WTC11 (cell line): ENCODE data around the gene SDHAF2. TPM values are rescaled to one million over a fixed set of nuclear protein-coding genes. Genes with fewer than 3 reads are reported as not detected.

Experiments
- ATAC-seq: fragments of 200-7000 bp; cut with Tn5 transposase; 2 replicates; pipeline ENCODE4 v1.10.0; 2021; ENCODE audit warnings: mild to moderate bottlenecking, moderate library complexity
- CTCF ChIA-PET: fragments of 300-600 bp; sonication (Branson Sonifier 250); formaldehyde crosslinking; loops from one replicate; lab custom pipeline; 2021; ENCODE audit warnings: antibody characterized with exemption; lab: Charles Lee
- POLR2A ChIA-PET: fragments of 350-600 bp; sonication (Branson Sonifier 250); formaldehyde crosslinking; loops from one replicate; lab custom pipeline; 2021; ENCODE audit warnings: antibody characterized with exemption; lab: Charles Lee
- DNase-seq: peaks from one replicate; pipeline ENCODE4 v3.0.0; 2021; ENCODE audit warnings: low spot score
- H3K27ac Mint-ChIP-seq: 2 replicates; pipeline ENCODE4 v1.8.0; 2021; ENCODE audit warnings: mixed read lengths
- H3K27me3 Mint-ChIP-seq: 2 replicates; pipeline ENCODE4 v1.8.0; 2021; ENCODE audit warnings: low read depth, mild to moderate bottlenecking, moderate library complexity, mixed read lengths
- H3K36me3 Mint-ChIP-seq: 2 replicates; pipeline ENCODE4 v1.8.0; 2021; ENCODE audit warnings: mixed read lengths
- H3K4me1 Mint-ChIP-seq: 2 replicates; pipeline ENCODE4 v1.8.0; 2022; ENCODE audit warnings: mixed read lengths
- H3K4me3 Mint-ChIP-seq: 2 replicates; pipeline ENCODE4 v1.8.0; 2021; ENCODE audit warnings: mild to moderate bottlenecking, moderate library complexity, mixed read lengths
- H3K9me3 Mint-ChIP-seq: 2 replicates; pipeline ENCODE4 v1.8.0; 2021; ENCODE audit warnings: mixed read lengths
- CBFB ChIP-seq: sonication (generic); formaldehyde crosslinking; IDR thresholded peaks from 2 replicates; pipeline ENCODE4 v1.8.1; 2022; ENCODE audit warnings: mild to moderate bottlenecking, low read depth, missing genetic modification reagents
- EMX1 ChIP-seq: fragments of 250-450 bp; sonication (Bioruptor Pico); IDR thresholded peaks from 2 replicates; pipeline ENCODE4 v1.8.0; 2021; ENCODE audit warnings: mild to moderate bottlenecking
- ETV6 ChIP-seq: sonication (generic); formaldehyde crosslinking; IDR thresholded peaks from 2 replicates; pipeline ENCODE4 v1.8.1; 2022; ENCODE audit warnings: mild to moderate bottlenecking, missing genetic modification reagents
- FOXJ3 ChIP-seq: sonication (generic); formaldehyde crosslinking; IDR thresholded peaks from 2 replicates; pipeline ENCODE4 v1.9.0; 2021; ENCODE audit warnings: missing genetic modification reagents, mild to moderate bottlenecking, borderline replicate concordance
- GTF2I ChIP-seq: fragments of 250-450 bp; sonication (Bioruptor Pico); conservative IDR thresholded peaks from 2 replicates; pipeline ENCODE4 v1.4.0; 2021; ENCODE audit warnings: mild to moderate bottlenecking
- MYBL2 ChIP-seq: sonication (generic); formaldehyde crosslinking; IDR thresholded peaks from 2 replicates; pipeline ENCODE4 v1.8.1; 2023; ENCODE audit warnings: mild to moderate bottlenecking, moderate library complexity, missing genetic modification reagents
- NR2C2 ChIP-seq: sonication (generic); formaldehyde crosslinking; IDR thresholded peaks from 2 replicates; pipeline ENCODE4 v1.8.0; 2022; ENCODE audit warnings: mild to moderate bottlenecking, missing genetic modification reagents
- PRRX2 ChIP-seq: fragments of 250-450 bp; sonication (Bioruptor Pico); IDR thresholded peaks from 2 replicates; pipeline ENCODE4 v1.8.0; 2021; ENCODE audit warnings: mild to moderate bottlenecking
- SMAD3 ChIP-seq: sonication (generic); formaldehyde crosslinking; IDR thresholded peaks from 2 replicates; pipeline ENCODE4 v1.8.0; 2022; ENCODE audit warnings: missing genetic modification reagents, mild to moderate bottlenecking, borderline replicate concordance
- STAT6 ChIP-seq: sonication (generic); formaldehyde crosslinking; conservative IDR thresholded peaks from 2 replicates; pipeline ENCODE4 v1.8.1; 2023; ENCODE audit warnings: mild to moderate bottlenecking, low read depth, missing genetic modification reagents, moderate library complexity
- TCF7 ChIP-seq: sonication (generic); formaldehyde crosslinking; IDR thresholded peaks from 2 replicates; pipeline ENCODE4 v1.8.0; 2022; ENCODE audit warnings: mild to moderate bottlenecking, low read depth, missing genetic modification reagents, moderate library complexity
- TEAD4 ChIP-seq: sonication (generic); formaldehyde crosslinking; IDR thresholded peaks from 2 replicates; pipeline ENCODE4 v1.8.0; 2022; ENCODE audit warnings: mild to moderate bottlenecking, missing genetic modification reagents
- ZNF263 ChIP-seq: sonication (generic); formaldehyde crosslinking; IDR thresholded peaks from 2 replicates; pipeline ENCODE4 v1.8.1; 2022; ENCODE audit warnings: low read depth, mild to moderate bottlenecking, moderate library complexity, missing genetic modification reagents
- ZNF281 ChIP-seq: sonication (generic); formaldehyde crosslinking; IDR thresholded peaks from 2 replicates; pipeline ENCODE4 v1.8.0; 2023; ENCODE audit warnings: mild to moderate bottlenecking, missing genetic modification reagents
- ZNF317 ChIP-seq: sonication (generic); formaldehyde crosslinking; IDR thresholded peaks from 2 replicates; pipeline ENCODE4 v1.8.1; 2023; ENCODE audit warnings: low read depth, mild to moderate bottlenecking, moderate library complexity, missing genetic modification reagents, borderline replicate concordance
- total RNA-seq: library from RNA; stranded (reverse); gene quantifications from 3 replicates; pipeline ENCODE4 v1.2.3, GENCODE V29; 2021
- TF ChIP-seq, protein P1 (sequence below): fragments of 250-450 bp; sonication (Bioruptor Pico); IDR thresholded peaks from 2 replicates; pipeline ENCODE4 v1.8.0; 2021; ENCODE audit warnings: mild to moderate bottlenecking
- TF ChIP-seq, protein P2 (sequence below): sonication (generic); formaldehyde crosslinking; IDR thresholded peaks from 2 replicates; pipeline ENCODE4 v1.8.0; 2022; ENCODE audit warnings: mild to moderate bottlenecking, missing genetic modification reagents

SDHAF2 gene
- total RNA-seq, 1 experiment from 2014 or later, result 36.5 TPM

- TF ChIP-seq SMAD3 (CRISPR knock-in tag) (no peak), ZNF263 (no peak)
These were observed 16.4 kb upstream of the SDHAF2 start (continued) for GRCh38 chr11:61413496-61413895.

GRCh38 chr11:61414547-61414946 is 15.4 kb upstream of the SDHAF2 start:
- Mint-ChIP-seq H3K36me3 (peaks cover 86% of the 10 kb centered on the region), H3K27ac (no peak overlapping the region), H3K27me3 (no peaks in the 10 kb centered on the region), H3K4me1 (no peaks in the 10 kb centered on the region), H3K9me3 (no peaks in the 10 kb centered on the region), H3K4me3 (no peak overlapping the region)
- DNase-seq (no peak), ATAC-seq (no peak)
- ChIA-PET CTCF (interaction anchor here (0.7 to 1.4 kb wide), 2 partner anchors 16 to 32 kb away, joined by 3 read pairs; no protein-coding TSS in a partner anchor), POLR2A (no interaction called here)
- no peak for TF ChIP-seq ZNF281 (CRISPR knock-in tag)
- no peak for TF ChIP-seq EMX1 (CRISPR knock-in tag)
- TF ChIP-seq, protein P1, sequence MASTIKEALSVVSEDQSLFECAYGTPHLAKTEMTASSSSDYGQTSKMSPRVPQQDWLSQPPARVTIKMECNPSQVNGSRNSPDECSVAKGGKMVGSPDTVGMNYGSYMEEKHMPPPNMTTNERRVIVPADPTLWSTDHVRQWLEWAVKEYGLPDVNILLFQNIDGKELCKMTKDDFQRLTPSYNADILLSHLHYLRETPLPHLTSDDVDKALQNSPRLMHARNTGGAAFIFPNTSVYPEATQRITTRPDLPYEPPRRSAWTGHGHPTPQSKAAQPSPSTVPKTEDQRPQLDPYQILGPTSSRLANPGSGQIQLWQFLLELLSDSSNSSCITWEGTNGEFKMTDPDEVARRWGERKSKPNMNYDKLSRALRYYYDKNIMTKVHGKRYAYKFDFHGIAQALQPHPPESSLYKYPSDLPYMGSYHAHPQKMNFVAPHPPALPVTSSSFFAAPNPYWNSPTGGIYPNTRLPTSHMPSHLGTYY, result no peak
- no peak for TF ChIP-seq ZNF317 (CRISPR knock-in tag)
- no peak for TF ChIP-seq TCF7
- TF ChIP-seq STAT6 (CRISPR knock-in tag), result no peak
- no peak for TF ChIP-seq FOXJ3 (CRISPR knock-in tag)

- no peak for TF ChIP-seq CBFB (CRISPR knock-in tag)
- no peak for TF ChIP-seq NR2C2 (CRISPR knock-in tag)
- TF ChIP-seq ZNF317 (CRISPR knock-in tag), result no peak
- no peak for TF ChIP-seq MYBL2 (CRISPR knock-in tag)
- Mint-ChIP-seq H3K4me3 (no peak overlapping the region), H3K4me1 (no peaks in the 10 kb centered on the region), H3K27me3 (no peaks in the 10 kb centered on the region), H3K27ac (no peak overlapping the region), H3K36me3 (peaks cover 89% of the 10 kb centered on the region), H3K9me3 (no peaks in the 10 kb centered on the region)
- no peak for DNase-seq
- no peak for ATAC-seq
- POLR2A ChIA-PET, result no interaction called here
- CTCF ChIA-PET, result interaction anchor here (1.4 kb wide), 1 partner anchor 31 kb away, joined by 3 read pairs; no protein-coding TSS in a partner anchor
These were observed 14.5 kb upstream of the SDHAF2 start for GRCh38 chr11:61415381-61415780.

DNA sequence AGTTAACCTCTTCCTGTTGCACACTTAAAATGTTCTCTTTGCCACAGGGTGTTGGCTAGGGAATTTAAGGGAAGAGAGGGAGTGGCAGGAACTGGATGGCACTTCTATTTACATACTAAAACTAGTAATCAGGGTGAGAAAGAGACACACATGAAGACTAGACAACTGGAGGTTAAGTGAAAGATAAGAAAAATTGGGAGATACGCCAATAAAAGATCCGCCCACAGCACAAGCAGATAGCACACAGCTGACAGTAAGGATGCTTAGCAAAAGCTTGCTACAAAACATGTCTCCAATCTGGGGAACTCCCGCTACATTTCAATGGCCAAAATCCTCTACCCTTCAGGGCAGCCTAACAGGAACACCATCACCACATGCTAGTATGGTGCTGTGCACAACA is 13.0 kb upstream of the SDHAF2 start:
- CTCF ChIA-PET, result no interaction called here
- H3K4me1 Mint-ChIP-seq, result no peaks in the 10 kb centered on the region
- no peak for DNase-seq
- H3K4me3 Mint-ChIP-seq, result no peak overlapping the region
- POLR2A ChIA-PET, result interaction anchor here (0.8 kb wide), 1 partner anchor 16 kb away, joined by 3 read pairs; no protein-coding TSS in a partner anchor
- H3K36me3 Mint-ChIP-seq, result peaks cover 86% of the 10 kb centered on the region
- H3K27ac Mint-ChIP-seq, result no peak overlapping the region
- H3K27me3 Mint-ChIP-seq, result no peaks in the 10 kb centered on the region
- no peak for ATAC-seq
- H3K9me3 Mint-ChIP-seq, result no peaks in the 10 kb centered on the region
- TF ChIP-seq, protein P1, result no peak
- TF ChIP-seq, protein P2, sequence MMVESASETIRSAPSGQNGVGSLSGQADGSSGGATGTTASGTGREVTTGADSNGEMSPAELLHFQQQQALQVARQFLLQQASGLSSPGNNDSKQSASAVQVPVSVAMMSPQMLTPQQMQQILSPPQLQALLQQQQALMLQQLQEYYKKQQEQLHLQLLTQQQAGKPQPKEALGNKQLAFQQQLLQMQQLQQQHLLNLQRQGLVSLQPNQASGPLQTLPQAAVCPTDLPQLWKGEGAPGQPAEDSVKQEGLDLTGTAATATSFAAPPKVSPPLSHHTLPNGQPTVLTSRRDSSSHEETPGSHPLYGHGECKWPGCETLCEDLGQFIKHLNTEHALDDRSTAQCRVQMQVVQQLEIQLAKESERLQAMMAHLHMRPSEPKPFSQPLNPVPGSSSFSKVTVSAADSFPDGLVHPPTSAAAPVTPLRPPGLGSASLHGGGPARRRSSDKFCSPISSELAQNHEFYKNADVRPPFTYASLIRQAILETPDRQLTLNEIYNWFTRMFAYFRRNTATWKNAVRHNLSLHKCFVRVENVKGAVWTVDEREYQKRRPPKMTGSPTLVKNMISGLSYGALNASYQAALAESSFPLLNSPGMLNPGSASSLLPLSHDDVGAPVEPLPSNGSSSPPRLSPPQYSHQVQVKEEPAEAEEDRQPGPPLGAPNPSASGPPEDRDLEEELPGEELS (CRISPR knock-in tag), result no peak
- TF ChIP-seq PRRX2 (CRISPR knock-in tag) (no peak), TEAD4 (no peak), GTF2I (CRISPR knock-in tag) (no peak), ETV6 (CRISPR knock-in tag) (no peak)
